GM19397 (cell line): ENCODE data around the gene ETV6.

Source experiments
- ATAC-seq: cut with Tn5 transposase; IDR thresholded peaks from one replicate; pipeline ENCODE4 v1.9.1; 2021; ENCODE audit warnings: mild to moderate bottlenecking, moderate library complexity; ENCODE audit not compliant: unreplicated experiment

Gene ETV6

GRCh38 chr12:11642785-11643184 is 6.7 kb upstream of the ETV6 start:
- ATAC-seq = no peak

- ATAC-seq = no peak
Observed at GRCh38 chr12:11645391-11645790, 4.1 kb upstream of the ETV6 start.

- ATAC-seq = peak; percentile 31
Observed at GRCh38 chr12:11648514-11649412, 711 bp upstream of the ETV6 start.

GRCh38 chr12:11650286-11651281 is 1.1 kb downstream of the ETV6 start:
- no peak for ATAC-seq

GRCh38 chr12:11651381-11651780 is 1.9 kb downstream of the ETV6 start:
- no peak for ATAC-seq

- no peak for ATAC-seq
Observed at GRCh38 chr12:11651785-11652184, 2.3 kb downstream of the ETV6 start.

GRCh38 chr12:11652351-11653040 is 3.0 kb downstream of the ETV6 start:
- ATAC-seq = no peak

GRCh38 chr12:11653215-11653753 is 3.8 kb downstream of the ETV6 start:
- ATAC-seq = no peak

GRCh38 chr12:11654338-11654737 is 4.9 kb downstream of the ETV6 start:
- no peak for ATAC-seq

- no peak for ATAC-seq
Observed at GRCh38 chr12:11654802-11655201, 5.3 kb downstream of the ETV6 start.

- no peak for ATAC-seq
Observed at GRCh38 chr12:11655842-11656241, 6.4 kb downstream of the ETV6 start.

- ATAC-seq = no peak
Observed at GRCh38 chr12:11656550-11656949, 7.1 kb downstream of the ETV6 start.

GRCh38 chr12:11657511-11657910 is 8.0 kb downstream of the ETV6 start:
- no peak for ATAC-seq

- no peak for ATAC-seq
Observed at GRCh38 chr12:11658791-11659190, 9.3 kb downstream of the ETV6 start.

GRCh38 chr12:11660624-11661023 is 11.2 kb downstream of the ETV6 start:
- ATAC-seq = no peak

- ATAC-seq = no peak
Observed at GRCh38 chr12:11661491-11662089, 12.1 kb downstream of the ETV6 start.

GRCh38 chr12:11662369-11662768 is 12.9 kb downstream of the ETV6 start:
- ATAC-seq = no peak

- no peak for ATAC-seq
Observed at GRCh38 chr12:11663130-11663529, 13.7 kb downstream of the ETV6 start.

- no peak for ATAC-seq
Observed at GRCh38 chr12:11664101-11664500, 14.6 kb downstream of the ETV6 start.
